Endodermal cell (in vitro differentiated cells): ENCODE measurements around the gene MAP1LC3B. TPM values are rescaled to one million over a fixed set of nuclear protein-coding genes. Genes with fewer than 3 reads are reported as not detected.

Experiments
- DNase-seq: peaks from one replicate; pipeline ENCODE4 v3.0.0-alpha.2; 2017
- H3K27ac ChIP-seq: 2 replicates; pipeline ENCODE4 v1.5.1; 2013; ENCODE audit warnings: mild to moderate bottlenecking, low read depth, low read length, moderate library complexity
- H3K27me3 ChIP-seq: 2 replicates; pipeline ENCODE4 v1.6.1; 2013; ENCODE audit warnings: mild to moderate bottlenecking, low read length, moderate library complexity; ENCODE audit not compliant: insufficient read depth, control insufficient read depth, poor library complexity, severe bottlenecking
- H3K36me3 ChIP-seq: 2 replicates; pipeline ENCODE4 v1.7.0; 2013; ENCODE audit warnings: mild to moderate bottlenecking, low read length, moderate library complexity; ENCODE audit not compliant: control insufficient read depth, insufficient read depth
- H3K4me1 ChIP-seq: one replicate; pipeline ENCODE4 v1.7.0; 2013; ENCODE audit warnings: low read length; ENCODE audit not compliant: control insufficient read depth, insufficient read depth
- H3K4me3 ChIP-seq: 2 replicates; pipeline ENCODE4 v1.5.1; 2013; ENCODE audit warnings: mild to moderate bottlenecking, low read length, moderate library complexity
- H3K9ac ChIP-seq: 2 replicates; pipeline ENCODE4 v1.6.1; 2013; ENCODE audit warnings: mild to moderate bottlenecking, low read length, moderate library complexity; ENCODE audit not compliant: poor library complexity, severe bottlenecking; ENCODE audit errors: extremely low read depth
- H3K9me3 ChIP-seq: 2 replicates; pipeline ENCODE4 v1.6.1; 2013; ENCODE audit warnings: mild to moderate bottlenecking, low read length, moderate library complexity; ENCODE audit not compliant: control insufficient read depth
- H3K27ac Mint-ChIP-seq: 2 replicates; pipeline ENCODE4 v1.8.0; 2020; ENCODE audit warnings: mixed read lengths
- H3K27me3 Mint-ChIP-seq: 2 replicates; pipeline ENCODE4 v1.8.0; 2021; ENCODE audit warnings: mild to moderate bottlenecking, mixed read lengths; ENCODE audit not compliant: insufficient read depth
- H3K36me3 Mint-ChIP-seq: 2 replicates; pipeline ENCODE4 v1.8.0; 2020; ENCODE audit warnings: low read depth, mixed read lengths
- H3K4me1 Mint-ChIP-seq: 2 replicates; pipeline ENCODE4 v1.8.0; 2020; ENCODE audit warnings: mixed read lengths
- H3K4me3 Mint-ChIP-seq: 2 replicates; pipeline ENCODE4 v1.8.0; 2020; ENCODE audit warnings: mild to moderate bottlenecking, moderate library complexity, mixed read lengths
- H3K9me3 Mint-ChIP-seq: 2 replicates; pipeline ENCODE4 v1.8.0; 2020; ENCODE audit warnings: mild to moderate bottlenecking, mixed read lengths
- WGBS, 2 experiments: methylation state at CpG; one replicate each; pipeline versions ENCODE4 v1.1.5 to v1.1.7; 2013; ENCODE audit warnings: missing lambda C conversion rate in 2 of 2, mixed read lengths in 1 of 2; ENCODE audit not compliant: insufficient coverage in 1 of 2, insufficient read length in 1 of 2; 5-methylcytosine and 5-hydroxymethylcytosine counted together
- total RNA-seq, 2 donors: library from RNA; stranded (reverse); fragmentation: NEBNext Ultra II Directional in 1 of 2; extraction: Animal tissue kit (Norgen Biotek cat#: 25700) in 1 of 2; gene quantifications; 2 replicates in 1 of 2; 3 replicates in 1 of 2; pipeline ENCODE4 v1.2.1, GENCODE V29; 2021
- TF ChIP-seq, protein P1 (sequence below): fragments of 200-600 bp; sonication (generic); conservative IDR thresholded peaks from 2 replicates; pipeline ENCODE4 v1.5.0; 2021; ENCODE audit warnings: antibody characterized with exemption, mild to moderate bottlenecking

Gene MAP1LC3B
- total RNA-seq, 2 donors from 2014 or later, result 56.4 to 62.4 TPM

DNA sequence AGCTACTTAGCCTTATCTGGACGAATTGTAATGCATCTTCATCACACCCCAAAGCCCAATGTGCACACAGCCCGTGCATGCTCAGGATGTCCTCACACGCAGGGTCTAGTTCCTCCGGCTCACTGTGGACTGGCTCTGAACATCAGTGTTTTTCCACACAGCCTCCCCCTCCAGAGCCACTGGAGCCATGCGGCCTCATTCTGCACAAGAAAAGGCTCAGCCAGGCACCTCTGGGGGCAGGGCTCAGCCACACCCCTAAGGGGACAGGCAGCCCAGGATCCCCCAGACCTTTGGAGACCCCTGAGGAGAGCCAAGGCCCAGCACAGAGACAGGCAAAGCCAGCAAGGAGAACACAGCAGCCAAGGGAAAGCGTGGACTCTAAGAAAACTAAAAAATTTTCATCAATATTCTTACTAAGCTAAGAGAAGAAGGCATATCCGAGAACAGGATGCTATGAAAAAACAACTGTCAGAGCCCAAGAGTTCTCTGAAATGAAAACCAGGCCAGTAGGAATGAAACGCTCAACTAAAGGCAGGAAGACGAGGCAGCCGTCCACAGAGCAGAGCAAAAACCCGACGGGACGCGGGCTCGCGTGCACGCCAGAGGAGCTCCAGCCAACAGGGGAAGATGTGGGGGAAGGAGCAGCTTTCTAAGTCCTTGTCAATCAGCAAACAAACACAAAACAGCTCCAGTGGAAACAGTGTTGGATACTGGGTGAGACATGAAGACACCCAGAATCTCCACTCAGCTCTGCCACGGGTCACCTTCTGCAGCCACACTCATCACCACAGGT, 34.5 kb downstream of the MAP1LC3B start:
- Mint-ChIP-seq H3K27me3 (no peaks in the 10 kb centered on the region), H3K4me3 (no peak overlapping the region), H3K36me3 (peaks cover 48% of the 10 kb centered on the region), H3K4me1 (peaks cover 4% of the 10 kb centered on the region), H3K9me3 (no peaks in the 10 kb centered on the region), H3K27ac (peak overlapping the region; percentile 8)
- H3K27ac ChIP-seq, result no peak overlapping the region
- H3K9ac ChIP-seq, result no peak overlapping the region
- no peaks in the 10 kb centered on the region for H3K9me3 ChIP-seq
- no peak overlapping the region for H3K4me3 ChIP-seq
- no peak for DNase-seq
- H3K27me3 ChIP-seq, result no peaks in the 10 kb centered on the region
- TF ChIP-seq, protein P1, sequence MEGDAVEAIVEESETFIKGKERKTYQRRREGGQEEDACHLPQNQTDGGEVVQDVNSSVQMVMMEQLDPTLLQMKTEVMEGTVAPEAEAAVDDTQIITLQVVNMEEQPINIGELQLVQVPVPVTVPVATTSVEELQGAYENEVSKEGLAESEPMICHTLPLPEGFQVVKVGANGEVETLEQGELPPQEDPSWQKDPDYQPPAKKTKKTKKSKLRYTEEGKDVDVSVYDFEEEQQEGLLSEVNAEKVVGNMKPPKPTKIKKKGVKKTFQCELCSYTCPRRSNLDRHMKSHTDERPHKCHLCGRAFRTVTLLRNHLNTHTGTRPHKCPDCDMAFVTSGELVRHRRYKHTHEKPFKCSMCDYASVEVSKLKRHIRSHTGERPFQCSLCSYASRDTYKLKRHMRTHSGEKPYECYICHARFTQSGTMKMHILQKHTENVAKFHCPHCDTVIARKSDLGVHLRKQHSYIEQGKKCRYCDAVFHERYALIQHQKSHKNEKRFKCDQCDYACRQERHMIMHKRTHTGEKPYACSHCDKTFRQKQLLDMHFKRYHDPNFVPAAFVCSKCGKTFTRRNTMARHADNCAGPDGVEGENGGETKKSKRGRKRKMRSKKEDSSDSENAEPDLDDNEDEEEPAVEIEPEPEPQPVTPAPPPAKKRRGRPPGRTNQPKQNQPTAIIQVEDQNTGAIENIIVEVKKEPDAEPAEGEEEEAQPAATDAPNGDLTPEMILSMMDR, result no peak
- no peaks in the 10 kb centered on the region for H3K4me1 ChIP-seq
- peaks cover 41% of the 10 kb centered on the region for H3K36me3 ChIP-seq
- WGBS, 2 experiments, result 86 to 87% methylated on average over 18 of the region's 18 CpGs

DNA sequence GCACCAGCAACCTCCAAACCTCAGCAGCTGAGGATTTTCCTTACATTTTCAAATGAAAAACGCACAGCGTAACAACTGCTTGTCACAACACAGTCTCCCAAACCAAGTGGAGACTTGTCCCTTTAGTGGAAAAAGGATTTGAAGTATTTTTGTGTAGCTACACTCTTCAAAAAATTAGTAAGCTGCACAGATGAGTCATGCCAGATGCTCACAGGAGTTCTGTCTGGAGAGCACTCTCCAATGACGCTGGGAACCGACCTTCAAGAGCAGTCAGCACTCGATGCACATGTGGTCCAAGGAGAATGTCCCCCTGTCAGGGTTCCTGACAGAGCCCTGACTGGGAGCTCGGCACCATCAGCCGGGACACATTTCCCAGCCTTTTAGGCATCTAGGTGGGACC, 39.8 kb downstream of the MAP1LC3B start:
- Histone ChIP-seq H3K4me3 (no peak overlapping the region), H3K27me3 (no peaks in the 10 kb centered on the region), H3K4me1 (no peaks in the 10 kb centered on the region), H3K27ac (no peak overlapping the region), H3K9me3 (no peaks in the 10 kb centered on the region), H3K36me3 (peaks cover 27% of the 10 kb centered on the region), H3K9ac (no peak overlapping the region)
- H3K4me3 Mint-ChIP-seq, result no peak overlapping the region
- H3K4me1 Mint-ChIP-seq, result peaks cover 6% of the 10 kb centered on the region
- no peak overlapping the region for H3K27ac Mint-ChIP-seq
- no peak for DNase-seq
- no peaks in the 10 kb centered on the region for H3K9me3 Mint-ChIP-seq
- H3K36me3 Mint-ChIP-seq, result peaks cover 32% of the 10 kb centered on the region
- H3K27me3 Mint-ChIP-seq, result no peaks in the 10 kb centered on the region
- TF ChIP-seq, protein P1, result no peak
- WGBS, 2 experiments, result 94 to 95% methylated on average over 7 of the region's 7 CpGs

DNA sequence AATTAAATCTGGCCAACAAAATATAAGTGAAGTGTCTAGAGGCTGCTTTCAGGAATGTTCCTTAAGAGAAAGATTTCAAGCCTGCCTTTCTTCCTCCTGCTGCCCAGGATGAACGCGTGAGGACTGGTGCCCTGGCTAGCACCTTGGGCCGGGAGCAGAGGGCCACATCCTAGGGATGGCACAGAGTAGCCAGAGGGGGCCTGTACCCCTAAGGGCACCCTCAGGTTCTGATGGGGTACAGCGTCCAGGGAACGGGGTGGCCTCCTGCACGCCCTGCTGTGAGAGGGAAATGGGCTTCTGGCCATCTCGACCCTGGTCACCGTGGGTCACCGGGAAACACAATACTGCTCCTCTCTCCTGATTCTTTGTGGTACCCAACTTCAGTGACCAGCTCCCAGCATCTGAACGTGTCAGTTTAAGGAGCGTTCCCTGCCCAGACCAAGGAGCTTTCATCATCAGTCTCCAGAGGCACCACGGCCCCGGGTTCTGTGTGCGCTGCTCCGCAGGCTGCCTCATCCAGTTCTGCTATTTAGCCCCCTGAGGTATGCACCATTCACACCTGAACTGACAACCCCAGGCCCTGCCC, 40.3 kb downstream of the MAP1LC3B start:
- Mint-ChIP-seq H3K4me3 (no peak overlapping the region), H3K9me3 (no peaks in the 10 kb centered on the region), H3K4me1 (peaks cover 6% of the 10 kb centered on the region), H3K27ac (no peak overlapping the region), H3K27me3 (no peaks in the 10 kb centered on the region), H3K36me3 (peaks cover 32% of the 10 kb centered on the region)
- Histone ChIP-seq H3K4me3 (no peak overlapping the region), H3K9ac (no peak overlapping the region), H3K4me1 (no peaks in the 10 kb centered on the region), H3K27me3 (no peaks in the 10 kb centered on the region), H3K27ac (no peak overlapping the region), H3K36me3 (peaks cover 27% of the 10 kb centered on the region), H3K9me3 (no peaks in the 10 kb centered on the region)
- TF ChIP-seq, protein P1, result no peak
- DNase-seq, result no peak
- 92 to 96% methylated on average over 6 to 15 of the region's 15 CpGs for WGBS, 2 experiments
